GM21528 (cell line): Measurements from ENCODE around the gene DHX32.
"Not testable (repeated sequence)": the region's sequence is repeated elsewhere in the genome, so short reads cannot be mapped to it uniquely, and the experiment has no call there.

Experiments used
- ATAC-seq: cut with Tn5 transposase; IDR thresholded peaks from one replicate; pipeline ENCODE4 v1.9.1; 2021; ENCODE audit warnings: mild to moderate bottlenecking, moderate library complexity; ENCODE audit not compliant: unreplicated experiment, low FRiP score

Gene DHX32, protein sequence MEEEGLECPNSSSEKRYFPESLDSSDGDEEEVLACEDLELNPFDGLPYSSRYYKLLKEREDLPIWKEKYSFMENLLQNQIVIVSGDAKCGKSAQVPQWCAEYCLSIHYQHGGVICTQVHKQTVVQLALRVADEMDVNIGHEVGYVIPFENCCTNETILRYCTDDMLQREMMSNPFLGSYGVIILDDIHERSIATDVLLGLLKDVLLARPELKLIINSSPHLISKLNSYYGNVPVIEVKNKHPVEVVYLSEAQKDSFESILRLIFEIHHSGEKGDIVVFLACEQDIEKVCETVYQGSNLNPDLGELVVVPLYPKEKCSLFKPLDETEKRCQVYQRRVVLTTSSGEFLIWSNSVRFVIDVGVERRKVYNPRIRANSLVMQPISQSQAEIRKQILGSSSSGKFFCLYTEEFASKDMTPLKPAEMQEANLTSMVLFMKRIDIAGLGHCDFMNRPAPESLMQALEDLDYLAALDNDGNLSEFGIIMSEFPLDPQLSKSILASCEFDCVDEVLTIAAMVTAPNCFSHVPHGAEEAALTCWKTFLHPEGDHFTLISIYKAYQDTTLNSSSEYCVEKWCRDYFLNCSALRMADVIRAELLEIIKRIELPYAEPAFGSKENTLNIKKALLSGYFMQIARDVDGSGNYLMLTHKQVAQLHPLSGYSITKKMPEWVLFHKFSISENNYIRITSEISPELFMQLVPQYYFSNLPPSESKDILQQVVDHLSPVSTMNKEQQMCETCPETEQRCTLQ

DNA sequence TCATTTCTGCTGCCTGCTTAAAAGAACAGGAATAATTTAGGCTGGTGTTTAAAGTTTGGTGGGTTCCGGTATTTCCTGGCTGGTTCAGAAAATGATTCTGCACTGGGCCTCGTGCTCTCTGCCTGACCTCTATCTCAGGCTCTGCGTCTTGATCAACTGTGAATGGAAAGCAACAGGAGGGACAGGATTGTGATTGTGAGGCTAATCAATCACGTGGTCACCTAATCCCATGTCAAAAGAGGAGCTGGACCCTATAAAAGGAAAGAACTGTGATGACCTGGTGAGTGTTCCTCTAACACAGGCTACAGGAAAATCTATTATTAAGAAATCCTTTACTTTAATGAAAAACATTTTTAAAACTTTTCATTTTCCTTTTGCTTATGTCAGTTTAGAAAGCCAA, at the start of gene DHX32:
Gene DHX32 (minus strand): TSS at position 101 of the 400 bp plus-strand sequence. CDS start 468 bp downstream, outside the sequence.
- no peak for ATAC-seq

DNA sequence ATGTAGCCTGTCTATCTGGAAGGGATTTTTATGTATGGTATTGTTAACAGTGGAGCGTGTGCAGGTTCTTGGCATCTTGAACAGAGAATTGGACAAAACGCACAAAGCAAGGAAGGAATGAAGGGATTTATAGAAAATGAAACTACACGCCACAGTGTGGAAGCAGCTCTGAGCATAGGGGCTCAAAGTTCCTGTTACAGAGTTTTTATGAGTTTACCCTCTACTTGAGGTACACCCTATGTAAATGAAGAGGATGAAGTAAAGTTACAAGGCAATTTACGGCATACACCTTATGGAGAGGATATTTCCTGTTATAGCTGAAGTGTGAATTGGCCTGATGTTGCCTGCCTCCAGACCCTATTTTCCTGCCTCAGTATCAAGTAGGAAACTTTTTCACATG, 48.5 kb upstream of the DHX32 start:
- no peak for ATAC-seq

DNA sequence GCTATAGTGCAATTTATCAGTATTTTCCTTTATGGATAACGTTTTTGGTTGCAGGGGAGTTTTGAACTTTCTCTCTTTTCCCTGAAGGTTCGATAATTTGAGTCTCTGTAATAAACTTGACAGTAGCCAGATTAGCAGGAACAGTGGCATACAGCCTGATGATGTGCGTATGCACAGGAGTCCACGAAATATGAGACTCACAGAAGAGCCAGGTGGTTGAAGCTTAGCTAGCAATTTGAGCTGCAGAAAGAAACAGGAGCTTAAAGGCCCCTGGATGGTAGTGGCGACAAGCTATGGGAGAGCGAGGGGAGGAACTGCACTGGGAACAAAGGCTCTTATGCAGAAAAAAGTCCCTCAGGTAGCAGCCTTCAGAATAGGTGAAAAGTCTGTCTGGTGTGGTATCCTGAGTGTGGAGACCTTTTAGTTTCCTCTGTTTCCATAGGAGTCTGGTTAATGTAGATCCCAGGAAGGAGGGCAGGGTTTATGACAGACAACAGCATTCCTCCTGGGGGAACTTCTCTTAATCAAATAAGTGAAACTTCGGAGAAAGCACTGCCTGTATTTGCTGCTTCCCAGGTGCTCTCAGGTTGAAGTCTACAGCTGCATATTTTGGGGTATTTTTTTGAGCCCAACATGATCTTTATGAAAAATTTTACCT, 48.0 kb upstream of the DHX32 start:
- no peak for ATAC-seq

DNA sequence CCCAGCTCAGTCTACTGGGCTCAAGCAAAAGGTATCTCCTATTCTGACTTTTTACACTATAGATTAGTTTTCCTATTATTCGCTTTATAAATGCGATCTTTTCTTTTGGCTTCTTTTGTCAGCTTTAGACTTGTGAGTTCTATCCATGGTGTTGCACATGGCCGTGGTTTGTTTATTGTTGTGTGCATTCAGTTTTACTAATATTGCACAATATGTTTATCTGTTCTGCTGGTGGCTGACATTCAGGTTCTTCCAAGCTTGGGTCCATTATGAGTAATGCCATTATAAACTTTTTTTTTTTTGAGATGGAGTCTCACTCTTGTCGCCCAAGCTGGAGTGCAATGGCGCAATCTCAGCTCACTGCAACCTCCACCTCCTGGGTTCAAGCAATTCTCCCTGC, 46.2 kb upstream of the DHX32 start:
- ATAC-seq = not testable (repeated sequence)

DNA sequence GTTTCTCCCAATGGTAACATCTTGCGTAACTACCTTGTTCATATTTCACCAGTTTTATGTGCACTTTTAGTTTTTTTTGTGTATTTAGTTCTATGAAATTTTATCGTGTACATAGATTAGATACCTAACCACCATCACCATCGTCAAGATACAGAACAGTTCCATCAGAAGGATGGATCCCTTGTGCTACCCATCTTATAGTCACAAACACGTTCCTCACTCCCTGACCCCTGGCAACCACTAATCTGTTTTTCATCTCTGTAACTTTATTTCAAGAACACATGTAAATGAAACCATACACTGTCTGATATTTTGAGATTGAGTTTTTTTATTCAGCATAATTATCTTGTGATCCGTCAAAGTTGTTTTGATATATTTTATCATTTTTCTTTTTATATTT, 45.2 kb upstream of the DHX32 start:
- ATAC-seq = no peak

DNA sequence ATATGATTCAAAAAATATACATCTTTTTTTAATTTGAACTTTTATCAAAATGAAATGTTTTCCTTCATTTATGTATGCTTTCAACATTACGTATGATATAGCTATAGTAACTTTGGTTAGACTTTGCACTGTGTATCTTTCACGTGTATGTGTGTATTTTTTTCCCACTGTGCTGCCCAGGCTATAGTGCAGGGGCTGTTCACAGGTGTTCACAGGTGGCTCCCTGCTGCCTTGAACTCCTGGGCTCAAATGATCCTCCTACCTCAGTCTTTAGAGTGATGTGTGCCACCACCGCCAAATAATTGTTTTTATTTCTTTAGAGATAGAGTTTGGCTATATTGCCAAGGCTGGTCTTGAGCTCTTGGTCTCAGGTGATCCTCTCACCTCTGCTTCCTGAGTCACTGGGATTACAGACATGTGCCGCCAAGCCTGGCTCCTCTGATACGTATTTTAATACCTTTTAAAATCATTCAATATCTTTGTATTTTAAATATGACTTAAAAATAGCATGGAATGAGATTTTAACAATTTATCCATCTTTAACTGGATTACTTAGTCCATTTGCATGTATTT, 44.3 kb upstream of the DHX32 start:
- ATAC-seq = no peak

DNA sequence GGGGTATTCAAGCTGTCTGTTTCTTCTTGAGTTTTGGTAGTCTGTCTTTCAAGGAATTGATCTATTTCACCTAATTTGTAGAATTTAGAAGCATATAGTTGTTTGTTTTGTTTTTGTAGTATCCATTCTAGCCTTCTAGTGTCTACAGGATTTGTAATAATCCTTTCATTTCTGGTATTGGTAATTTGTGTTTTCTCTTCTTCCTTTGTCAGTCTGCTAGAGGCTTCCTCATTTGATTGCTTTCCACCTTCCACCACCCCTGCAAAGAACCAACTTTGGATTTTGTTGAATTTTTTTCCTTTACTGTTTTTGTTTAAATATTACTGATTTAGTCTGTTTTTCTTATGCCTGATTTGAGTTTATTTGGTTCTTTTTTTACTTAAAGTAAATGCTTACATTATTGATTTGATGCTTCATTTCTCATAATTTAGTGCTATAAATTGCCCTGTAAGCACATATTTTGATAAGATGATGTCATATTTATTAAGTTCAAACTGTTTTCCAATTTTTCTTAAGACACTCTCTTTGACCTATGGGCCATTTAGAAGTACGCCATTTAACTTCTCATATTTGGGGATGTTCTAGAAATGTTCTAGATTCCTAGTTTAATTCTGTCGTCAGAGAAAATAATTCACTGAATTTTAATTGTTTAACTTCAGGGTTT, 40.7 kb upstream of the DHX32 start:
- not testable (repeated sequence) for ATAC-seq

DNA sequence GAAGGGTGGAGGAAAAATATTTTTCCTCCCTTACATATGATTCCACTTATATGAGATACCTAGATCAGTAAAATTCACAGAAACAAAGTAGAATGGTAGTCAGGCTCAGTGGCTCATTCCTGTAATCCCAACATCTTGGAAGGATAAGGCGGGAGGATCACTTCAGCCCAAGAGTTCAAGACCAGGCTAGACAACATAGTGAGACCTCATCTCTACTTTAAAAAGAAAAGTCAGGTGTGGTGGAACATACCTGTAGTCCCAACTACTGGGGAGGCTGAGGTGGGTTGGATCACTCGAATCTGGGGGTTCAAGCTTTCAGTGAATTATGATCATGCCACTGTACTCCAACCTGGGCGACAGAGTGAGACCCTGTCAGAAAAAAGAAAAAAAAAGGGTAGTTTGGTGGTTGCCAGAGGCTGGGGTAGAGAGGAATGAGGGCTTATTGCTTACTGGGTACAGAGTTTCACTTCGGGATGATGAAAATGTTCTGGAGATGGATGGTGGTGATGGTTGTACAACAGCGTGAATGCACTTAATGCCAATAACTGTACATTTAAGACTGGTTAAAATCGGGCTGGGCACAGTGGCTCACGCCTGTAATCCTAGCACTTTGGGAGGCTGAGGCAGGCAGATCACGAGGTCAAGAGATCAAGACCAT, 36.7 kb upstream of the DHX32 start:
- ATAC-seq = not testable (repeated sequence)

DNA sequence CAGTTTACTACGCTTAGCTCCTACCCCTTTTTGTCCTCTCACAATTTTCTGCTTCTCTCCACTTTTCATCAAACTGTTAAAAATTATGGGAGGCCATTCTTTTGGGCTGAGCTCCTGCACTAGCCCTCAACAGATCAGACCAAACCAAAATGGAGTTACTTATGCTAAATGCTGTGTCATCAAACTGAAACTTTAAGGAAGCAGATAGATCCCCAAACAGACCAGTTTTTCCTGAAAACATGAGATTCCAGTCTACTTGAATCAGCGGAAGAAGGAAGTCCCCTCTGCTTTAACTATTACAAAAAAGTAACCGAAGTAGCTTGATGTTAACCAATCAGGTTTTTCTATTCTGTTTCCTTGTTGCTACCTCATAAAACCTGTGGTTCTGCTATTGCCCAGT, 35.9 kb upstream of the DHX32 start:
- no peak for ATAC-seq

DNA sequence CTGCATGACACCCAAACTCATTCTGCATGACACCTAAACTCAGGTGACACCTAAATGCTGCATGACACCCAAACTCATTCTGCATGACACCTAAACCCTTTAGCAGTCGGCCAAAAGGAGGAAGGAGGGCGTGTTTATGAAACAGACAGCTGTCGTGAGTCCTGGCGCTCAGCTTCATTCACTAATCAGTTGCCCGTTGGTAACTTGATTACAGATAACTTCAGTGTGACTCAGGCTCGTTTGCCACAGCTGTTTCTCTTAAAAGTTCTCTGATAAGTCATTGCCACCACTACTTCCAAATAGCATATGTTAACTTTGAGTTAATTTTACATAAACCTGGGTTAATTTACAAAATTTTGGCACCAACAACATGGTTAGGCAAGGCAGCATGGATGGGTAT, 32.2 kb upstream of the DHX32 start:
- not testable (repeated sequence) for ATAC-seq

DNA sequence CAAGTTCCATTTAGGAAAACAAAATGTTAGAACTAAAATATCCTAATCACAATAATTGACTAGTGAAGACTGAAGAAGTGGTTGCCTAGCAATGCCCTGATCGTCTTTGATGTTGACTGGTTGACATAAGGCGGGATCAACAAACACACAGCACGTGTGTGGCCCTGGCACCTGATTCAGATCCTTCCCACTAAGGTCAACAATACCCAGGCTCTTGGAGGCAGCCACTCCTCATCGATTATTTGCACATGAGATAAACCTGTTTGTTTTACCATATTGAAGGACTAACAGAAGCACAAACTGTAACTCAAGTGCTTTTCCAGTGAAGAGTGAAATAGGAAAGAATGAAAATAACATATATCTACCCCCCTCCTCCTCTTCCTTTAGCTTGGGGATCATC, 30.9 kb upstream of the DHX32 start:
- no peak for ATAC-seq

DNA sequence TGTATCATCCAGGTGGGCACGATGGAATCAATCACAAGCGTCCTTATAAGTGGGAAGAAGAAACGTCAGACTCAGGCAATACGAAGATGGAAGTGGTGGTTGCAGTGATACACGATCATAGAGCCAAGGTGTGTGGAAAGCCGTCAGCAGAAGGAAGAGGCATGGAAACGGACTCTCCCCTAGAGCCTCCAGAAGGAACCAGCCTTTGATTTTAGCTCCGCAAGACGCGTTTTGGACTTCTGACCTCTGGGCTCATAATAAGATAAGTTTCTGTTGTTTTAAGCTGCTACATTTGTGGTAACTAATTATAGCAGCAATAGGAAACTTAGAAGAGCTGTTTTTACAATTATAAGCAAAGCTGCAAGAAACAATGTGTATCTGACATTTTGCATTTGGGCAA, 30.1 kb upstream of the DHX32 start:
- ATAC-seq = no peak

DNA sequence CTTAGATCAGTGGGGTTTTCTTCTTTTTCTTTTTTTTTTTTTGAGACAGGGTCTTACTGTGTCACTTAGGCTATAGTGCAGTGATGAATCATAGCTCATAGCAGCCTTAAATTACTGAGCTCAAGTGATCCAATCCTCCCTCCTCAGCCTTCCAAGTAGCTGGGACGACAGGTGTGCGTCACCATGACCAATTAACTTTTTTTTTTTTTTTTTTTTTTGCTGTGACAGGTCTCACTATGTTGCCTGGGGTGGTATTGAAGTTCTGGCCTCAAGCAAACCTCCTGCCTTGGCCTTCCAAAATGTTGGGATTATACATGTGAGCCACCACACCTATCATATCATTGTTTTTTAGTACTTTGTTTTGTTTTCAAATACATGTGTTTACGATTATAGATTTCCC, 28.4 kb upstream of the DHX32 start:
- ATAC-seq = not testable (repeated sequence)

DNA sequence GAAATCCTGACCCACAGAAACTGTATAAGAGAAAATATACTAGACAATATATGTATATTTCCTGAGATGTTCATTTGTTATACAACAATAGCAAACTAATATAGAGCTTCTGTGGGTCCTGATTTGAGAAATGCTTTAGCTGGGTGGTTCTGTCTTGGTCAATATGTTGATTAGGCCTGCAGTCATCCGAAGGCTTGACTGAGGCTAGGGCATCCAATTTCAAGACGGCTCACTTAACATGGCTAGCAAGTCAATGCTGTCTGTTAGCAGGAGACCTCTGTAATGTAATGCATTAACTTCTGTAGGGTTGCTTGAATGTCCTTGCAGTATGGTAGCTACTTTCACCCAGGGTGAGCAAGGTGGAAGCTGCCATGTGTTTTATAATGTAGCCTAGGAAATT, 27.7 kb upstream of the DHX32 start:
- ATAC-seq = not testable (repeated sequence)

DNA sequence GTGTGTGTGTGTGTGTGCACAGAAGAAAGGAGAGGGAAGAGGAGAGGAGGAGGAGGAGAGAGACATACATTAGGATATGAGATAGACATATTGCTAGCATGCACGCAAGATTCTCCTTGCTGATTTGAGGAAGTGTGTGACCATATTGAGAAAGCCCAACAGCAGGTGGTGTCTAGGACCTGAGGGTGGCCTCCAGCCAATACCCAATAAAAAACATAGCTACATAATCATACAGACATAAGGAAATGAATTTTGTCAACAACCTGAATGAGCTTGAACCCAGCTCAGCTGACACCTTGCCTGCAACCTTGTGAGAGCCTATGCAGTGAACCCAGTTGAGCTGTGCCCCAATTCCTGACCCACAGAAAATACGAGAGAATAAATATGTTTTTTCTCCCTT, 26.5 kb upstream of the DHX32 start:
- ATAC-seq = not testable (repeated sequence)

DNA sequence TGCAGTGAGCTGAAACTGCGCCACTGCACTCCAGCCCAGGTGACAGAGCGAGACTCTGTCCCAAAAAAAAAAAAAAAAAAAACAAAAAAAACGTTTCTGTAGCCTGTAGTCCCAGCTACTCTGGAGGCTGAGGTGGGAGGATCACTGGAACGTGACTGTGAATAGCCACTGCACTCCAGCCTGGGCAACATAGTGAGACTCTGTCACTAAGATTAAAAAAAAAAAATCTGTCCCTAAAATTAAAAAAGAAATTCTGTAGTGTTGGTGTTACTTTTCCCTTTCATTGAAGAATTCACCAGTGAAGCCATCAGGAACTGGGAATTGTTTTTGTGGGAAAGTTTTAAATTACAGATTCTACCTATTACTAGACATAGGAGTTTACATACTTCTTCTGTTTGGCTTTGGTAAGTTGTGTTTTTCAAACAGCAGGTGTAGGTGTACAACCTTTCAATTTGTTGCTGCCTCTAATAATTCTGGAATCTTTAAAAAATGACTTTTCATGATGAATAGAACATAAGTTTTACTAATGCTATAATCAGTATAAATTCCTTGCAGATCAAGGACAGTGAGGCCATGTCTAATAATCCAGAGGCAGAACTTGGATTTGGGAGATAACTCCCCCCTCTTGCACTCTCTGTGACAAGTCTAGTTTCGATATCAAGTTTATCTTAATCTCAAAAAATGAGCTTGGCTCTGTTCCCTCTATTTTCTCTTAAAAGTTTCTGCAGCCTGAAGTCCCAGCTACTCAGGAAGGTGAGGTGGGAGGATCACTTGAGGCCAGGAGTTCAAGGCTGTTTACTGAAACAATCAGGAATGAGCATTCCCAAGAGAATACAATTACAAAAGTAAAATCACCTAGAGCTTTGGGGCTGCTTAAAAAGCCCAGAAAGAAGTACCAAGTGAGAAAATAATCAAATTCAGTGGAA, 24.2 kb upstream of the DHX32 start:
- not testable (repeated sequence) for ATAC-seq

DNA sequence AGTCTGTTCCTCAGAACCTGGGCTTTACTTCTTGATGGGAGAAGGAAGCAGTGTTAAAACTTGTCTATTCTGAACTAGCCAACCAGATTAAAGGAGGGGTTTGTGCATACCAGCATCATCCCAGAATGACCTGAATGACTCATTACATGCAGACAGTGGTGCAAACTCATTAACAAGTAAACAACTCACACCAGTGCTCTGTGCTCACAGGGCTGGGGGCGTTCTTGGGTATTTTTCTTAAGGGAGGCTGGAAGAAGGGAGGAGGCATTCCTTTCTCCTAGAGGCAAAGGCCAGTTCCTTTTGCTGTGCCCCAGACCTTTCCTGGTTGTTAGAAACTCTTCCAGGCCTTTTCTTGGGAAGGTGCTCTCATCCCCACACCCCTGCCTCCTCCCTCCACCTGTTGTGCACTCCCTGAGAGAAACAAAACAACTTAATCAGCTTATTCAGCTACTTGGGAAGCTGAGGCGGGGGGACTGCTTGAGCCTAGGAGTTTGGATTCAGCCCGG, 22.1 kb upstream of the DHX32 start:
- ATAC-seq = not testable (repeated sequence)

DNA sequence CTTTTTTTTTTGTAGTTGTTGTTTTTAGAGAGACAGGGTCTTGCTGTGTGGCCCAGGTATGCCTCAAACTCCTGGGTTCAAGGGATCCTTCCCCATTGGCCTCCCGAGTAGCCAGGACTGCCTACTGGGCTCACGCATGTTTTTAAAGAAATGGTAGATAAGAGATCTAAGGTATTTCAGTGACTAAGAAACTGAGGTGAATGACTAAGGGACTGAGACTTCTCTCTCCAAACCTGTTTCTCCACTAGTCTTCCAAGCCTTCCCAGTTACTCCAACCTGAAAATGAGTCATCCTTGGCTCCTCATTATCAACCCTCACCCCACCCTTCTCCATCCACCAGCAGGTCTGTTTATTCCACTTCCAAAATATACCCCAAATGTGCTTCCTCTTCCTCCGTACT, 19.9 kb upstream of the DHX32 start:
- ATAC-seq = not testable (repeated sequence)

DNA sequence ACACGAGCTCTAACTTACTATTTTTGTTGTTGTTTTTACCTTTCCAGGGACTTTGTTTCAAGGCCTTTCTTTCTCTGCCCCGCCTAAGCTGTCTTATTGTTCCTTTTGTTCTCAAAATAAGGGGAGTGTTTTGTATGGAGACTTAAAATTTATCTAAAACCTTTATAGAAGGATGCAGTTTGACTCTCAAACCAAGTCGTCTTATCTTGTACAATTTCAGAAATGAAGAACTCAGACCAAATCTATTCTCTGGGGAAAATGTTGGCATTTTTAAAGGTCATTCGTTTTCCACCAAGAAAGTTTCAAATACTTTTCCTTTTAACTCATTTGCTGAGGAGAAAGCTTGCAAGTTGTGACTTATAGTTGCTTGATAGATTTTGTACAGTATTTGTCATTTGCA, 16.2 kb upstream of the DHX32 start:
- ATAC-seq = not testable (repeated sequence)
